ENCODE data around the gene FBXL3. TPM values are rescaled to one million over a fixed set of nuclear protein-coding genes. Genes with fewer than 3 reads are reported as not detected.

Gene FBXL3
- total and polyA plus RNA-seq, 8 donors: 7.5 to 23.8 (median 14.5) TPM

DNA sequence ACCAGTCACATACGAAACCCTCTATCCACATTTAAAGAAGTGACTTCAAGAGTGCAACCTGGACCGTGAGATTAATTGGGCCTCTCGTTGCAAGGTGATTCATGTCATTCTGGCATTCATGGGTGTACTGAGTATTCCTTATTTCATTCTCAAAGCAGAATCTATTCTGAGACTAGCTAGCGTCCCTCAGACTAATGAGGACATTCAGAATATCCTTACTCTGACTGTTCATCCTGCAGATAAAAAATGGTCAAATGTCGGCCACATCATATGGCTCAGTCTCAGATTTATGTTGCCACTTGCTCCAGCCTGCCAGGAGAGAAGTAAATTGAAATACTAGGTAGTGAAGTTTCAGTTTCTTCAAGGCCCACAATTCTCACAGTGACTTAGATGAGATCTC lies 71.3 kb downstream of the FBXL3 start:
- ATAC-seq (no peak), FAIRE-seq (no peak)
- WGBS, 2 donors: 76 to 87% methylated on average over 5 of the region's 5 CpGs

More for the DNA sequence above, 71.3 kb downstream of the FBXL3 start:
- no peak for DNase-seq
- H3K4me3 ChIP-seq: no peak overlapping the region
- TF ChIP-seq, protein P1, sequence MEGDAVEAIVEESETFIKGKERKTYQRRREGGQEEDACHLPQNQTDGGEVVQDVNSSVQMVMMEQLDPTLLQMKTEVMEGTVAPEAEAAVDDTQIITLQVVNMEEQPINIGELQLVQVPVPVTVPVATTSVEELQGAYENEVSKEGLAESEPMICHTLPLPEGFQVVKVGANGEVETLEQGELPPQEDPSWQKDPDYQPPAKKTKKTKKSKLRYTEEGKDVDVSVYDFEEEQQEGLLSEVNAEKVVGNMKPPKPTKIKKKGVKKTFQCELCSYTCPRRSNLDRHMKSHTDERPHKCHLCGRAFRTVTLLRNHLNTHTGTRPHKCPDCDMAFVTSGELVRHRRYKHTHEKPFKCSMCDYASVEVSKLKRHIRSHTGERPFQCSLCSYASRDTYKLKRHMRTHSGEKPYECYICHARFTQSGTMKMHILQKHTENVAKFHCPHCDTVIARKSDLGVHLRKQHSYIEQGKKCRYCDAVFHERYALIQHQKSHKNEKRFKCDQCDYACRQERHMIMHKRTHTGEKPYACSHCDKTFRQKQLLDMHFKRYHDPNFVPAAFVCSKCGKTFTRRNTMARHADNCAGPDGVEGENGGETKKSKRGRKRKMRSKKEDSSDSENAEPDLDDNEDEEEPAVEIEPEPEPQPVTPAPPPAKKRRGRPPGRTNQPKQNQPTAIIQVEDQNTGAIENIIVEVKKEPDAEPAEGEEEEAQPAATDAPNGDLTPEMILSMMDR (IDR thresholded peaks at IDR 0.05): no peak
- no peaks in the 10 kb centered on the region for H3K4me1 ChIP-seq
- H3K27me3 ChIP-seq: no peaks in the 10 kb centered on the region
- H3K36me3 ChIP-seq: no peaks in the 10 kb centered on the region
- H3K27ac ChIP-seq: no peak overlapping the region
- H3K9me3 ChIP-seq: no peaks in the 10 kb centered on the region
- intact Hi-C loops (cut with DNase I): no loop called here

Other genes with a start within 250 kb of the FBXL3 start
- 10 to 100 TPM in 3 of 6 donors, 1 to 10 TPM in 3; 6.3 to 46.1 (median 14.8) TPM for gene KCTD12, start 140.8 kb downstream of the FBXL3 start, total RNA-seq
- 10 to 100 TPM in 1 of 2 donors, 1 to 10 TPM in 1; 7.0 to 21.1 TPM for gene KCTD12, start 140.8 kb downstream of the FBXL3 start, polyA plus RNA-seq
- not detected for gene ACOD1, start 78.6 kb downstream of the FBXL3 start, total RNA-seq
- not detected for gene ACOD1, start 78.6 kb downstream of the FBXL3 start, polyA plus RNA-seq
- gene CLN5, start 35.1 kb downstream of the FBXL3 start, total RNA-seq: 10 to 100 TPM; 14.3 to 24.3 (median 19.4) TPM
- gene CLN5, start 35.1 kb downstream of the FBXL3 start, polyA plus RNA-seq: 10 to 100 TPM in 1 of 2 donors, 1 to 10 TPM in 1; 9.1 to 17.0 TPM

All from pancreas (tissue), 10 donors.